ENCODE results near the gene CDH22. TPM values are rescaled to one million over a fixed set of nuclear protein-coding genes. Genes with fewer than 3 reads are reported as not detected.

The CDH22 gene, protein sequence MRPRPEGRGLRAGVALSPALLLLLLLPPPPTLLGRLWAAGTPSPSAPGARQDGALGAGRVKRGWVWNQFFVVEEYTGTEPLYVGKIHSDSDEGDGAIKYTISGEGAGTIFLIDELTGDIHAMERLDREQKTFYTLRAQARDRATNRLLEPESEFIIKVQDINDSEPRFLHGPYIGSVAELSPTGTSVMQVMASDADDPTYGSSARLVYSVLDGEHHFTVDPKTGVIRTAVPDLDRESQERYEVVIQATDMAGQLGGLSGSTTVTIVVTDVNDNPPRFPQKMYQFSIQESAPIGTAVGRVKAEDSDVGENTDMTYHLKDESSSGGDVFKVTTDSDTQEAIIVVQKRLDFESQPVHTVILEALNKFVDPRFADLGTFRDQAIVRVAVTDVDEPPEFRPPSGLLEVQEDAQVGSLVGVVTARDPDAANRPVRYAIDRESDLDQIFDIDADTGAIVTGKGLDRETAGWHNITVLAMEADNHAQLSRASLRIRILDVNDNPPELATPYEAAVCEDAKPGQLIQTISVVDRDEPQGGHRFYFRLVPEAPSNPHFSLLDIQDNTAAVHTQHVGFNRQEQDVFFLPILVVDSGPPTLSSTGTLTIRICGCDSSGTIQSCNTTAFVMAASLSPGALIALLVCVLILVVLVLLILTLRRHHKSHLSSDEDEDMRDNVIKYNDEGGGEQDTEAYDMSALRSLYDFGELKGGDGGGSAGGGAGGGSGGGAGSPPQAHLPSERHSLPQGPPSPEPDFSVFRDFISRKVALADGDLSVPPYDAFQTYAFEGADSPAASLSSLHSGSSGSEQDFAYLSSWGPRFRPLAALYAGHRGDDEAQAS
- total RNA-seq: not detected in 2 replicates
- total RNA-seq (2013): not detected
- not detected in 2 replicates for polyA plus RNA-seq
- not detected in 2 replicates for polyA minus RNA-seq

DNA sequence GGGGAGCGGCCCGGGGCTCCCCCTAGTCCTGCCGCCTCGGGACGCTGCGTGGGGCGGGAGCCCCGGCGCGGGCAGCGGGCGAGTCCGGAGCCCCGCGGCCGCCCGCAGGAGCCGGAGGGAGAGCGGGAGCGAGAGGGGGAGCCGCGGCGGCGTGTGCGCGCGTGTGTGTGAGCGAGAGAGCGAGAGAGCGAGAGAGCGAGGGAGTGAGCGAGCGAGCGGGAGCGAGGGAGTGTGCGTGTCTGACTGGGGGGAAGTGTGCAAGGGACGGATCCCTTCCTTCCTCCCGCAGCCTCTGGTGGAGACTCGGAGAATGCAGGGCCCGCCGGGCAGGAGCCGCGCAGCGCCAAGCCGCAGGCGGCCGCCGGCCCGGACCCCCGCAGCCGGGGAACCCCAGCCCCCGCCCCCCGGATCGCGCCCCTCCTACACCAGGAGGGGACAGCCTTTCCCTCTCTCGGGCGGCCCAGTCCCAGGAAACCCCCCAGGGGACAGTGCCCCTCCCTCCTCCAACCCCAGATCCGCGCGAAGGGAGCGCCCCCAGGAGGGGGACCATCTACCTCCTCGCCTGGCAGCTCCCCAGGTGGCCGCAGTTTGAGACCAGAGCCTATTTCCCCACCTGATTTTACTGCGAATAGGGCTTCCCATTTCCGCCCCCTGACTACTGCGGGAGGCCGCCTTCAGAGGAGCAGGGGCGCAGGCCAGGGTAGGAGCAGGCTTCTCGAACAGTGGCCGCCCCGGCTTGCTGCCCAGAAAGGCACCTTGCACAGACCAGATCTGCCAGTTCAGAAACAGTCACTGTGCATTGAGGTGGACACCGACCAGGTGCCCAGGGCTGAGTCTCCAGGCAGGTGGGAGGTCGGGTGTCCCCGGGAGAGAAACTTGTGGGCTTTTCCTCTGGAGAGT, at the start of gene CDH22:
Gene CDH22, minus strand, starts transcription at position 241 of the 900 bp plus-strand sequence. CDS start 57,204 bp downstream, outside the sequence.
- WGBS (ENCODE audit: insufficient coverage): 1% methylated on average over 64 of the region's 74 CpGs
- ATAC-seq (ENCODE audit: low read depth) (peak; percentile 32), DNase-seq (peak; percentile 63)
- H2AFZ ChIP-seq (ENCODE audit: insufficient read depth, low read depth, low read length, poor library complexity, severe bottlenecking): peak within 1 kb of the TSS; percentile 75
- H3K4me2 ChIP-seq (replicated peaks; ENCODE audit: low read depth, low read length, poor library complexity, severe bottlenecking): peak within 1 kb of the TSS; percentile 90
- POLR2A ChIA-PET: no interaction called here
- H3K4me1 Mint-ChIP-seq: peaks cover 14% of the 10 kb centered on the region
- peak within 1 kb of the TSS; percentile 55 for H3K9ac ChIP-seq (ENCODE audit: low read length)
- peaks cover 70% of the 10 kb centered on the region for H3K27me3 Mint-ChIP-seq
- H3K9me3 ChIP-seq (ENCODE audit: control extremely low read depth in 1 of 3, control insufficient read depth in 2 of 3, insufficient read depth in 1 of 3, low read length in 2 of 3): peaks cover 0 to 2% (median 0%) of the 10 kb centered on the region in 3 donors
- peak within 1 kb of the TSS in 4 of 5 experiments; percentile 19 to 52 (median 42) for H3K4me3 ChIP-seq (ENCODE audit: control extremely low read depth in 1 of 5, extremely low read depth in 1 of 5, insufficient read depth in 1 of 5, low read depth in 2 of 5, low read length in 4 of 5)
- TF ChIP-seq, protein P1, sequence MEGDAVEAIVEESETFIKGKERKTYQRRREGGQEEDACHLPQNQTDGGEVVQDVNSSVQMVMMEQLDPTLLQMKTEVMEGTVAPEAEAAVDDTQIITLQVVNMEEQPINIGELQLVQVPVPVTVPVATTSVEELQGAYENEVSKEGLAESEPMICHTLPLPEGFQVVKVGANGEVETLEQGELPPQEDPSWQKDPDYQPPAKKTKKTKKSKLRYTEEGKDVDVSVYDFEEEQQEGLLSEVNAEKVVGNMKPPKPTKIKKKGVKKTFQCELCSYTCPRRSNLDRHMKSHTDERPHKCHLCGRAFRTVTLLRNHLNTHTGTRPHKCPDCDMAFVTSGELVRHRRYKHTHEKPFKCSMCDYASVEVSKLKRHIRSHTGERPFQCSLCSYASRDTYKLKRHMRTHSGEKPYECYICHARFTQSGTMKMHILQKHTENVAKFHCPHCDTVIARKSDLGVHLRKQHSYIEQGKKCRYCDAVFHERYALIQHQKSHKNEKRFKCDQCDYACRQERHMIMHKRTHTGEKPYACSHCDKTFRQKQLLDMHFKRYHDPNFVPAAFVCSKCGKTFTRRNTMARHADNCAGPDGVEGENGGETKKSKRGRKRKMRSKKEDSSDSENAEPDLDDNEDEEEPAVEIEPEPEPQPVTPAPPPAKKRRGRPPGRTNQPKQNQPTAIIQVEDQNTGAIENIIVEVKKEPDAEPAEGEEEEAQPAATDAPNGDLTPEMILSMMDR (IDR thresholded peaks at IDR 0.05): peak; percentile 18
- TF ChIP-seq EZH2 (IDR thresholded peaks at IDR 0.05; ENCODE audit: borderline replicate concordance, insufficient read depth, low read depth, low read length, poor library complexity, severe bottlenecking): peak; percentile 12
- peak within 1 kb of the TSS; percentile 83 for H3K4me3 Mint-ChIP-seq
- no peak within 1 kb of the TSS for H3K27ac Mint-ChIP-seq
- no peak within 1 kb of the TSS for H3K27ac ChIP-seq (ENCODE audit: low read length in 2 of 2)
- H3K4me1 ChIP-seq (ENCODE audit: control insufficient read depth in 2 of 2, insufficient read depth in 2 of 2, low read length in 2 of 2): peaks cover 14 to 25% of the 10 kb centered on the region in 2 donors
- H3K79me2 ChIP-seq (ENCODE audit: control insufficient read depth, insufficient read depth, low read length): no peaks in the 10 kb centered on the region
- intact Hi-C loops (cut with micrococcal nuclease): no loop called here
- H3K9me3 Mint-ChIP-seq (ENCODE audit: insufficient read depth): no peaks in the 10 kb centered on the region
- H4K20me1 ChIP-seq (ENCODE audit: control insufficient read depth, insufficient read depth, low read length, poor library complexity, severe bottlenecking): no peaks in the 10 kb centered on the region
- peaks cover 0 to 84% (median 49%) of the 10 kb centered on the region in 4 experiments for H3K27me3 ChIP-seq (replicated peaks in 1 of 4; ENCODE audit: control extremely low read depth in 1 of 4, control insufficient read depth in 3 of 4, insufficient read depth in 4 of 4, low read length in 3 of 4)
- CTCF ChIA-PET: interaction anchor here (1.5 kb wide), 1 partner anchor 40 kb away, joined by 3 read pairs; no protein-coding TSS in a partner anchor
- H3K36me3 ChIP-seq (replicated peaks in 1 of 2; ENCODE audit: control extremely low read depth in 1 of 2, control insufficient read depth in 1 of 2, extremely low read depth in 1 of 2, insufficient read depth in 2 of 2, low read length in 1 of 2): no peaks in the 10 kb centered on the region
